ENCODE measurements around the gene PRKCG. TPM values are rescaled to one million over a fixed set of nuclear protein-coding genes. Genes with fewer than 3 reads are reported as not detected.

PRKCG gene
- total and polyA plus RNA-seq, 7 experiments from 2014 or later = 0.05 to 2.4 (median 1.6) TPM; not detected in 4

DNA sequence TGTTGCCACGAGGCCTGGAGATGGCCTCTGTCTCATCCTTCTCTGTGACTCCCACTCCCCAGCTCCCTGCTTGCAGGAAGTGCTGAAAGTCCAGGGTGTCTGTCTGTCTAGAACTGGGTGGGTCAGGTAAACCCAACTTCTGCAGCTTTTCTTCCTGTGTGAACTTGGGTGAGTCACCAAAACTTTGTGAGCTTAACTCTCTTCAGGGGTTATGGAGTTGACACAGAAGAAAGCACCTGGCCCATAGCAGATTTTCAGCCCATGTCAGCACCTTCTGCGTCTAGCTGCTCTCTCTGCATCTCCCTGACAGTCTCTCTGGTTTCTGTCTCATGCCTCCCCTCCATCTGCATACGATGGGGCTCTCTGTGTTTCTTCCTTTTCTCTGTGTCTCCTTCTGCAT lies 22.9 kb downstream of the PRKCG start:
- peaks cover 0 to 25% of the 10 kb centered on the region in 2 donors for H3K27me3 ChIP-seq (ENCODE audit: control insufficient read depth in 2 of 2, insufficient read depth in 2 of 2, low read length in 2 of 2)
- H3K4me3 ChIP-seq (ENCODE audit: low read length) = no peak overlapping the region
- H3K27ac ChIP-seq (ENCODE audit: low read depth, low read length) = no peak overlapping the region
- intact Hi-C loops (cut with micrococcal nuclease) = loop anchor here (5.0 to 10.0 kb wide), 4 partner anchors 70 to 327 kb away; no protein-coding TSS in a partner anchor
- no peak for ATAC-seq
- ChIA-PET POLR2A (interaction anchor here (0.6 kb wide), 1 partner anchor 1620 kb away, joined by 3 read pairs; no protein-coding TSS in a partner anchor), CTCF (interaction anchor here (0.5 kb wide), 1 partner anchor 138 kb away, joined by 3 read pairs; no protein-coding TSS in a partner anchor)
- no peak for DNase-seq
- peaks cover 0 to 10% (median 4%) of the 10 kb centered on the region in 5 donors for H3K36me3 Mint-ChIP-seq
- H3K4me1 ChIP-seq (ENCODE audit: control insufficient read depth in 2 of 2, insufficient read depth in 2 of 2, low read length in 2 of 2) = peaks cover 5 to 13% of the 10 kb centered on the region in 2 donors
- H3K4me3 Mint-ChIP-seq = no peak overlapping the region
- H3K27ac Mint-ChIP-seq = no peak overlapping the region
- no peaks in the 10 kb centered on the region for H3K9me3 ChIP-seq (ENCODE audit: control insufficient read depth in 2 of 3, low read length in 3 of 3)
- H3K27me3 Mint-ChIP-seq = peaks cover 44 to 87% (median 66%) of the 10 kb centered on the region in 5 donors
- H3K4me1 Mint-ChIP-seq = peaks cover 21 to 27% (median 25%) of the 10 kb centered on the region in 7 donors
- no peaks in the 10 kb centered on the region for H3K36me3 ChIP-seq (ENCODE audit: control insufficient read depth in 2 of 3, insufficient read depth in 3 of 3, low read length in 3 of 3)
- peaks cover 0 to 19% (median 4%) of the 10 kb centered on the region in 11 donors for H3K9me3 Mint-ChIP-seq

DNA sequence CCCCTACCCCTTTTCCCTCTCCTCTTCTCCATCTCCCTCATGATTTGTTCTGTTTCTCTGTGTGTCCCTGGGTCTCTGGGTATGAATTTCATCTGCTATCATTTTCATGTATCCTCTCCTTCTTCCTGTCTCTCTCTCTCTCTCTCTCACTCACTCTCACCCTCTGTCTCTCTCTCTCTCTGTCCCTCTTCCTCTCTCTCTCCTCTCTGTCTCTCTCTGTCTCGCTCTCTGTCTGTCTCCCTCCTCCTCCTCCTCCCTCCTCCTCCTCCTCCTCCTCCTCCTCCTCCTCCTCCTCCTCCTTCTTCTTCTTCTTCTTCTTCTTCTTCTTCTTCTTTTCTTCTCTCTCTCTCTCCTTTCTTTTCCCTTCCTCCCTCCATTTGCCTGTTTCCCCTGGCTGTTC lies 23.8 kb downstream of the PRKCG start:
- Mint-ChIP-seq H3K9me3 (peaks cover 0 to 19% (median 4%) of the 10 kb centered on the region in 11 donors), H3K36me3 (peaks cover 0 to 10% (median 4%) of the 10 kb centered on the region in 5 donors), H3K4me1 (peaks cover 21 to 33% (median 28%) of the 10 kb centered on the region in 7 donors), H3K4me3 (peak overlapping the region in 1 of 10 donors; percentile 8), H3K27ac (no peak overlapping the region), H3K27me3 (peaks cover 53 to 91% (median 75%) of the 10 kb centered on the region in 5 donors)
- Histone ChIP-seq H3K27ac (ENCODE audit: low read depth, low read length) (no peak overlapping the region), H3K9me3 (ENCODE audit: control insufficient read depth in 2 of 3, low read length in 3 of 3) (no peaks in the 10 kb centered on the region), H3K4me3 (ENCODE audit: low read length) (no peak overlapping the region), H3K36me3 (ENCODE audit: control insufficient read depth in 2 of 3, insufficient read depth in 3 of 3, low read length in 3 of 3) (no peaks in the 10 kb centered on the region), H3K4me1 (ENCODE audit: control insufficient read depth in 2 of 2, insufficient read depth in 2 of 2, low read length in 2 of 2) (peaks cover 5 to 13% of the 10 kb centered on the region in 2 donors), H3K27me3 (ENCODE audit: control insufficient read depth in 2 of 2, insufficient read depth in 2 of 2, low read length in 2 of 2) (peaks cover under 1 to 31% of the 10 kb centered on the region in 2 donors)
- ATAC-seq (no peak), DNase-seq (no peak)
- intact Hi-C loops (cut with micrococcal nuclease) = loop anchor here (5.0 to 10.0 kb wide), 4 partner anchors 69 to 327 kb away; no protein-coding TSS in a partner anchor
- CTCF ChIA-PET = no interaction called here
- POLR2A ChIA-PET = no interaction called here

DNA sequence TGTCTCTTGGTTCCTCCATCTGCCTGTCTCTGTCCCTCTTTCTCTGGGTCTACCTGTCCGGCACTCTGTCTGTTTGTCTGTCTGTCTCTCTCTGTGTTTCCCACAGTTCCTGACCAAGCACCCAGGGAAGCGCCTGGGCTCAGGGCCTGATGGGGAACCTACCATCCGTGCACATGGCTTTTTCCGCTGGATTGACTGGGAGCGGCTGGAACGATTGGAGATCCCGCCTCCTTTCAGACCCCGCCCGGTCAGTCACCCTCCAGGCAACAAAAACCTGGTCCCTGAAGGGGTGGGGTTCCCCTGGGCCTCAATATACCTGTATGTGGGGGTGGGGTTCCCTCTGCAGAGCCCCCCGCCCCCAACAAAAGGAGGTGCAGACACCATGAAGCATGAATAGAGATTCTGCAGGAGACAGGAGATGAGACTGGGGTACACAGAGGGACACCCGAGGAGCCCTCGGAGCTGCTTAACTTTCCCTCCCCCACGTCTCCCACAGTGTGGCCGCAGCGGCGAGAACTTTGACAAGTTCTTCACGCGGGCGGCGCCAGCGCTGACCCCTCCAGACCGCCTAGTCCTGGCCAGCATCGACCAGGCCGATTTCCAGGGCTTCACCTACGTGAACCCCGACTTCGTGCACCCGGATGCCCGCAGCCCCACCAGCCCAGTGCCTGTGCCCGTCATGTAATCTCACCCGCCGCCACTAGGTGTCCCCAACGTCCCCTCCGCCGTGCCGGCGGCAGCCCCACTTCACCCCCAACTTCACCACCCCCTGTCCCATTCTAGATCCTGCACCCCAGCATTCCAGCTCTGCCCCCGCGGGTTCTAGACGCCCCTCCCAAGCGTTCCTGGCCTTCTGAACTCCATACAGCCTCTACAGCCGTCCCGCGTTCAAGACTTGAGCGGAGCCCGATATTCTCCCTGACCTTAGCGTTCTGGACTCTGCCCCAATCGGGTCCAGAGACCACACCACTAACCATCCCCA lies 24.5 kb downstream of the PRKCG start:
- ChIA-PET POLR2A (no interaction called here), CTCF (interaction anchor here (0.6 to 1.3 kb wide), 2 partner anchors 66 to 103 kb away, joined by 3 to 4 read pairs; no protein-coding TSS in a partner anchor)
- H3K4me1 Mint-ChIP-seq = peaks cover 21 to 34% (median 28%) of the 10 kb centered on the region in 7 donors
- peak overlapping the region in 6 of 10 donors; percentile 26 to 87 (median 63) for H3K4me3 Mint-ChIP-seq
- H3K27me3 Mint-ChIP-seq = peaks cover 60 to 91% (median 78%) of the 10 kb centered on the region in 5 donors
- peaks cover 0 to 10% (median 4%) of the 10 kb centered on the region in 5 donors for H3K36me3 Mint-ChIP-seq
- H3K4me3 ChIP-seq (ENCODE audit: low read length) = no peak overlapping the region
- DNase-seq (peak; percentile 33 to 78 (median 55)), ATAC-seq (peak; percentile 80)
- H3K36me3 ChIP-seq (ENCODE audit: control insufficient read depth in 2 of 3, insufficient read depth in 3 of 3, low read length in 3 of 3) = no peaks in the 10 kb centered on the region
- peaks cover 5 to 13% of the 10 kb centered on the region in 2 donors for H3K4me1 ChIP-seq (ENCODE audit: control insufficient read depth in 2 of 2, insufficient read depth in 2 of 2, low read length in 2 of 2)
- H3K27ac Mint-ChIP-seq = peak overlapping the region in 1 of 9 donors; percentile 10
- H3K27ac ChIP-seq (ENCODE audit: low read depth, low read length) = no peak overlapping the region
- intact Hi-C loops (cut with micrococcal nuclease) = loop anchor here (5.0 to 10.0 kb wide), 4 partner anchors 68 to 326 kb away; no protein-coding TSS in a partner anchor
- peaks cover 0 to 19% (median 4%) of the 10 kb centered on the region in 11 donors for H3K9me3 Mint-ChIP-seq
- H3K27me3 ChIP-seq (ENCODE audit: control insufficient read depth in 2 of 2, insufficient read depth in 2 of 2, low read length in 2 of 2) = peaks cover 3 to 34% of the 10 kb centered on the region in 2 donors
- no peaks in the 10 kb centered on the region for H3K9me3 ChIP-seq (ENCODE audit: control insufficient read depth in 2 of 3, low read length in 3 of 3)

DNA sequence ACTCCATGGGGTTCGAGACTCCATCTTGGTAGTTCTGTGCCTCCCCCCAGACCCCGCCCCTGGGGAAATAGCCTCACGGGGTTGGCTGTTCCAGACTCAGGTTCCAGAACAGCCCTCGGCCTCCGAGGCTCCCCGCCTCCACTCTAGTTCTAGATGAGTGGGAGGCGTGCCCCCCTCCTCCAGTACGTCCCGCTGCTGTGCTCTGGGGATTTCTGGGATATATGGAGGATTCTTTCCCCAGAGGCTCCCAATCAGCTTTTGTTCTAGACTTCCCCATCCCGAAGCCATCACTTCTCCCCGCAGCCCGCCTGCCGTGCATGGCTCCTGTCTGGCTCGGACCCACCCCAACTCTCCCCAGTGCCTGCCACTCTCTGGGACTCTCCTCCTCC lies 25.2 kb downstream of the PRKCG start:
- no peaks in the 10 kb centered on the region for H3K36me3 ChIP-seq (ENCODE audit: control insufficient read depth in 2 of 3, insufficient read depth in 3 of 3, low read length in 3 of 3)
- CTCF ChIA-PET = interaction anchor here (0.6 to 1.3 kb wide), 2 partner anchors 66 to 102 kb away, joined by 3 to 4 read pairs; no protein-coding TSS in a partner anchor
- intact Hi-C loops (cut with micrococcal nuclease) = loop anchor here (5.0 to 10.0 kb wide), 4 partner anchors 68 to 325 kb away; no protein-coding TSS in a partner anchor
- no peak overlapping the region for H3K27ac ChIP-seq (ENCODE audit: low read depth, low read length)
- peaks cover 3 to 34% of the 10 kb centered on the region in 2 donors for H3K27me3 ChIP-seq (ENCODE audit: control insufficient read depth in 2 of 2, insufficient read depth in 2 of 2, low read length in 2 of 2)
- DNase-seq = no peak
- H3K9me3 Mint-ChIP-seq = peaks cover 0 to 16% (median 4%) of the 10 kb centered on the region in 11 donors
- no peaks in the 10 kb centered on the region for H3K9me3 ChIP-seq (ENCODE audit: control insufficient read depth in 2 of 3, low read length in 3 of 3)
- peaks cover 5 to 13% of the 10 kb centered on the region in 2 donors for H3K4me1 ChIP-seq (ENCODE audit: control insufficient read depth in 2 of 2, insufficient read depth in 2 of 2, low read length in 2 of 2)
- H3K4me3 ChIP-seq (ENCODE audit: low read length) = no peak overlapping the region
- H3K36me3 Mint-ChIP-seq = peaks cover 0 to 10% (median 4%) of the 10 kb centered on the region in 5 donors
- peak overlapping the region in 7 of 10 donors; percentile 7 to 87 (median 48) for H3K4me3 Mint-ChIP-seq
- H3K27me3 Mint-ChIP-seq = peaks cover 66 to 94% (median 83%) of the 10 kb centered on the region in 5 donors
- POLR2A ChIA-PET = no interaction called here
- ATAC-seq = no peak
- H3K4me1 Mint-ChIP-seq = peaks cover 21 to 34% (median 28%) of the 10 kb centered on the region in 7 donors
- peak overlapping the region in 1 of 9 donors; percentile 10 for H3K27ac Mint-ChIP-seq

DNA sequence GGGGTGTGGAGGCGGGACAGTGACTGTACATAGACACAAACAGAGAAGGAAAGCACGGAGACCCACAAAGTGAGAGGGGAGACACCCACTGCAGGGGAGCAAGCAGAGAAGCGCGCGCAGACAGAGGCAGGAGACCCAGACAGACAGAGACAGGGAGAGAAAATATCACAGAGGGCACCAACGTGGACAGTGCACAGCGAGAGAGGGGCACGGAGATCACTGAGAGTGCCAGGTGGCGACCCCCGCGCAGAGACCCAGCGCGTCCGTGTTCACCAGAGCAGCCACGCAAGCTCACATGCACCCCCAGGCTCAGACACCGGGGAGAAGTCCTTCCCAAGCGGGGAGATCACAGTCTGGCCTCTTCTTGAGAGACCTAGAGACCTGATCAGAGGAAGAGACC lies 25.7 kb downstream of the PRKCG start:
- Mint-ChIP-seq H3K27me3 (peaks cover 66 to 94% (median 82%) of the 10 kb centered on the region in 5 donors), H3K4me3 (peak overlapping the region in 9 of 10 donors; percentile 7 to 87 (median 69)), H3K36me3 (peaks cover 0 to 10% (median 4%) of the 10 kb centered on the region in 5 donors), H3K9me3 (peaks cover 0 to 16% (median 2%) of the 10 kb centered on the region in 11 donors), H3K27ac (no peak overlapping the region), H3K4me1 (peaks cover 21 to 34% (median 28%) of the 10 kb centered on the region in 7 donors)
- Histone ChIP-seq H3K27ac (ENCODE audit: low read depth, low read length) (no peak overlapping the region), H3K27me3 (ENCODE audit: control insufficient read depth in 2 of 2, insufficient read depth in 2 of 2, low read length in 2 of 2) (peaks cover 3 to 34% of the 10 kb centered on the region in 2 donors), H3K9me3 (ENCODE audit: control insufficient read depth in 2 of 3, low read length in 3 of 3) (no peaks in the 10 kb centered on the region), H3K4me3 (ENCODE audit: low read length) (no peak overlapping the region), H3K4me1 (ENCODE audit: control insufficient read depth in 2 of 2, insufficient read depth in 2 of 2, low read length in 2 of 2) (peaks cover 5 to 13% of the 10 kb centered on the region in 2 donors), H3K36me3 (ENCODE audit: control insufficient read depth in 2 of 3, insufficient read depth in 3 of 3, low read length in 3 of 3) (no peaks in the 10 kb centered on the region)
- intact Hi-C loops (cut with micrococcal nuclease) = loop anchor here (5.0 to 10.0 kb wide), 4 partner anchors 67 to 325 kb away; no protein-coding TSS in a partner anchor
- DNase-seq (peak in 1 of 9 donors; percentile 10), ATAC-seq (no peak)
- CTCF ChIA-PET = interaction anchor here (1.3 kb wide), 1 partner anchor 67 kb away, joined by 3 read pairs; no protein-coding TSS in a partner anchor
- POLR2A ChIA-PET = no interaction called here

Data from naive thymus-derived CD4-positive, alpha-beta T cell (primary cell).